Breast epithelium (tissue), 4 donors: ENCODE results near the gene TMSB4X. TPM values are rescaled to one million over a fixed set of nuclear protein-coding genes. Genes with fewer than 3 reads are reported as not detected.

Experiments used
- DNase-seq, 2 donors: peaks; one replicate each; pipeline ENCODE4 v3.0.0-alpha.2; 2019; ENCODE audit warnings: low spot score in 2 of 2
- H3K27ac ChIP-seq, 2 donors: fragments of 200-600 bp; sonication (generic) in 1 of 2; one replicate each; pipeline ENCODE4 v1.5.1; 2016 to 2019; ENCODE audit warnings: mild to moderate bottlenecking in 1 of 2
- H3K27me3 ChIP-seq, 2 donors: fragments of 200-600 bp; sonication (generic) in 1 of 2; one replicate each; pipeline versions ENCODE4 v1.5.1 to v1.6.0; 2017 to 2019; ENCODE audit warnings: control low read depth in 1 of 2, mild to moderate bottlenecking in 1 of 2
- H3K36me3 ChIP-seq: fragments of 200-600 bp; one replicate; pipeline ENCODE4 v1.5.1; 2019
- H3K4me1 ChIP-seq, 2 donors: fragments of 200-600 bp; sonication (generic); one replicate each; pipeline ENCODE4 v1.5.1; 2016 to 2019; ENCODE audit warnings: control low read depth in 1 of 2
- H3K4me3 ChIP-seq, 3 donors: fragments of 200-600 bp; sonication (generic); 1 replicate in 2 of 3; 2 replicates in 1 of 3; pipeline ENCODE4 v1.5.1; 2016 to 2019; ENCODE audit warnings: mild to moderate bottlenecking in 3 of 3, moderate library complexity in 2 of 3
- H3K9me3 ChIP-seq, 2 donors: fragments of 200-600 bp; sonication (generic) in 1 of 2; one replicate each; pipeline ENCODE4 v1.5.1; 2016 to 2019; ENCODE audit warnings: control low read depth in 1 of 2
- POLR2A ChIP-seq: fragments of 450-650 bp; IDR thresholded peaks from one replicate; pipeline ENCODE4 v1.6.1; 2016; ENCODE audit warnings: antibody characterized with exemption, mild to moderate bottlenecking, moderate library complexity
- POLR2AphosphoS5 ChIP-seq, 3 donors: sonication (generic); formaldehyde crosslinking; IDR thresholded peaks; one replicate each; pipeline ENCODE4 v1.6.1; 2017; ENCODE audit warnings: antibody characterized with exemption in 3 of 3
- intact Hi-C: fragments of 100-400 bp; cut with DNase I; formaldehyde crosslinking; loops from one replicate; pipeline ENCODE4 v1.15.1; 2023; ENCODE audit warnings: low total_unique reads
- total RNA-seq, 3 donors: library from RNA; depleted of rRNA; stranded (reverse); fragments of >200 nt; gene quantifications; one replicate each; pipeline ENCODE4 v1.1.0, GENCODE V29; 2016
- TF ChIP-seq, protein P1 (sequence below), 3 donors: fragments of 450-650 bp; IDR thresholded peaks; one replicate each; pipeline ENCODE4 v1.5.1; 2016 to 2017; ENCODE audit warnings: antibody characterized with exemption in 3 of 3, mild to moderate bottlenecking in 3 of 3, moderate library complexity in 3 of 3

Gene TMSB4X
- total RNA-seq, 3 donors from 2014 or later = 1,496 to 5,389 (median 3,453) TPM

GRCh38 chrX:13023567-13023966, 48.7 kb downstream of the TMSB4X start:
- H3K27me3 ChIP-seq = peaks cover 0 to 21% of the 10 kb centered on the region in 2 donors
- no peaks in the 10 kb centered on the region for H3K9me3 ChIP-seq
- H3K4me1 ChIP-seq = no peaks in the 10 kb centered on the region
- no peak for DNase-seq
- H3K4me3 ChIP-seq = no peak overlapping the region
- TF ChIP-seq POLR2A (no peak), POLR2AphosphoS5 (IDR thresholded peaks at IDR 0.05) (no peak)
- TF ChIP-seq, protein P1, sequence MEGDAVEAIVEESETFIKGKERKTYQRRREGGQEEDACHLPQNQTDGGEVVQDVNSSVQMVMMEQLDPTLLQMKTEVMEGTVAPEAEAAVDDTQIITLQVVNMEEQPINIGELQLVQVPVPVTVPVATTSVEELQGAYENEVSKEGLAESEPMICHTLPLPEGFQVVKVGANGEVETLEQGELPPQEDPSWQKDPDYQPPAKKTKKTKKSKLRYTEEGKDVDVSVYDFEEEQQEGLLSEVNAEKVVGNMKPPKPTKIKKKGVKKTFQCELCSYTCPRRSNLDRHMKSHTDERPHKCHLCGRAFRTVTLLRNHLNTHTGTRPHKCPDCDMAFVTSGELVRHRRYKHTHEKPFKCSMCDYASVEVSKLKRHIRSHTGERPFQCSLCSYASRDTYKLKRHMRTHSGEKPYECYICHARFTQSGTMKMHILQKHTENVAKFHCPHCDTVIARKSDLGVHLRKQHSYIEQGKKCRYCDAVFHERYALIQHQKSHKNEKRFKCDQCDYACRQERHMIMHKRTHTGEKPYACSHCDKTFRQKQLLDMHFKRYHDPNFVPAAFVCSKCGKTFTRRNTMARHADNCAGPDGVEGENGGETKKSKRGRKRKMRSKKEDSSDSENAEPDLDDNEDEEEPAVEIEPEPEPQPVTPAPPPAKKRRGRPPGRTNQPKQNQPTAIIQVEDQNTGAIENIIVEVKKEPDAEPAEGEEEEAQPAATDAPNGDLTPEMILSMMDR (IDR thresholded peaks at IDR 0.05) = no peak
- intact Hi-C loops = no loop called here
- H3K27ac ChIP-seq = no peak overlapping the region
- no peaks in the 10 kb centered on the region for H3K36me3 ChIP-seq

DNA sequence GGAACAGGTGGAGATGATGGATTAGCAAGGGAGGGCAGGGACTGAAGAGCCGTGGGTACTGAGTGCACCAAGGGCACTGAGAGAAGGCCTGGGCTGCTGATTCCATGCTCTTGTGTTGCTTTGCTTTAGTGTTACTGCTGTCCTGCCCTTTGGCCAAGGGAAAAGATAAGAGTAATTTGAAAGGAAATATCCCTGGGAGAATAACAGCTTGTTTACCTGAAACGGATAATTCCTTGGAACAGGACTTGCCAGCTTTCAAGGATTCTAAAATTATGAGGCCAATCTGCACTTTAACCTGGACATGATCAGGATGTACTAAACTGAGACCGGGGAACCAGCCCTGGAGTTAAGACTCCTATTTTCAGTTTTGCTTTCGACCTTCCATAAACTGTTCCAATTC, 49.1 kb downstream of the TMSB4X start:
- Histone ChIP-seq H3K36me3 (no peaks in the 10 kb centered on the region), H3K9me3 (no peaks in the 10 kb centered on the region), H3K4me3 (no peak overlapping the region), H3K4me1 (no peaks in the 10 kb centered on the region), H3K27ac (no peak overlapping the region), H3K27me3 (peaks cover 0 to 25% of the 10 kb centered on the region in 2 donors)
- DNase-seq = no peak
- intact Hi-C loops = no loop called here
- TF ChIP-seq POLR2A (no peak), POLR2AphosphoS5 (IDR thresholded peaks at IDR 0.05) (no peak)
- TF ChIP-seq, protein P1 (IDR thresholded peaks at IDR 0.05) = no peak

- TF ChIP-seq POLR2AphosphoS5 (IDR thresholded peaks at IDR 0.05) = no peak
- TF ChIP-seq, protein P1 (IDR thresholded peaks at IDR 0.05) = no peak
- no peak for TF ChIP-seq POLR2A
- no peaks in the 10 kb centered on the region for H3K4me1 ChIP-seq
- no peaks in the 10 kb centered on the region for H3K9me3 ChIP-seq
- intact Hi-C loops = no loop called here
- H3K27ac ChIP-seq = no peak overlapping the region
- peaks cover 0 to 18% of the 10 kb centered on the region in 2 donors for H3K27me3 ChIP-seq
- DNase-seq = no peak
- H3K36me3 ChIP-seq = no peaks in the 10 kb centered on the region
- no peak overlapping the region for H3K4me3 ChIP-seq
These were observed 50.1 kb downstream of the TMSB4X start for GRCh38 chrX:13024986-13025385.

Other genes with a start within 250 kb of the TMSB4X start
- gene PRPS2, start 183.7 kb upstream of the TMSB4X start, total RNA-seq = 10 to 100 TPM; 25.0 to 54.4 (median 25.9) TPM
- gene TLR7, start 108.0 kb upstream of the TMSB4X start, total RNA-seq = 1 to 10 TPM in 2 of 3 donors, under 1 TPM in 1; 0.98 to 2.3 (median 1.3) TPM
- 1 to 10 TPM in 2 of 3 donors, under 1 TPM in 1; 0.66 to 6.6 (median 1.0) TPM for gene TLR8, start 68.5 kb upstream of the TMSB4X start, total RNA-seq
- gene FAM9C, start 69.5 kb downstream of the TMSB4X start, total RNA-seq = not detected